Left ventricle myocardium superior (tissue), 1 donor: ENCODE data around the gene HAGHL. TPM values are rescaled to one million over a fixed set of nuclear protein-coding genes. Genes with fewer than 3 reads are reported as not detected.
A peak's percentile ranks its signal among the peaks of the same experiment; 100 is the strongest.

Source experiments
- ATAC-seq: fragments of 200-7000 bp; cut with Tn5 transposase; one replicate; pipeline ENCODE4 v1.9.1; 2020; ENCODE audit warnings: mild to moderate bottlenecking, moderate library complexity
- DNase-seq: peaks from one replicate; pipeline ENCODE4 v3.0.0-alpha.2; 2020
- intact Hi-C: fragments of 100-400 bp; cut with micrococcal nuclease; formaldehyde crosslinking; loops from one replicate; pipeline ENCODE4 v1.11.0; 2022
- long read RNA-seq: library from polyadenylated mRNA; unstranded; transcript quantifications from one replicate; pipeline ENCODE4 v2.0.0, GENCODE V29; 2021
- total RNA-seq: library from RNA; stranded (reverse); fragmentation: NEBNext Ultra II Directional; extraction: Animal tissue kit (Norgen Biotek cat#: 25700); gene quantifications from one replicate; pipeline ENCODE4 v1.2.1, GENCODE V29; 2021
- donor health status: DM: no; HTN: yes; CAD: no; lungs with severe emphysema.

The HAGHL gene
- 13.6 TPM for total RNA-seq
- long read RNA-seq, partial matches to known transcripts = 2 of 27 reads
- long read RNA-seq, other reads (novel, unspliced or antisense) = 21 of 27 reads

- intact Hi-C loops = no loop called here
- ATAC-seq = peak; percentile 55
Observed at GRCh38 chr16:726438-727290, at the start of gene HAGHL, which contains the start of gene CCDC78. HAGHL (plus strand) TSS chr16:727106; CDS start chr16:727510, 404 bp downstream. CCDC78 (minus strand) TSS chr16:726443; CDS start chr16:726367, 76 bp downstream.

GRCh38 chr16:677316-678190 is 49.4 kb upstream of the HAGHL start:
- intact Hi-C loops = no loop called here
- DNase-seq = no peak
- ATAC-seq = no peak

More at GRCh38 chr16:726438-727290, at the start of gene HAGHL, which contains the start of gene CCDC78:
- DNase-seq = peak; percentile 79

GRCh38 chr16:678209-678857 is 48.6 kb upstream of the HAGHL start:
- intact Hi-C loops = no loop called here
- ATAC-seq = no peak
- no peak for DNase-seq

- intact Hi-C loops = no loop called here
- peak; percentile 86 for DNase-seq
- peak; percentile 50 for ATAC-seq
Observed at GRCh38 chr16:678858-679813, 47.8 kb upstream of the HAGHL start.

- peak; percentile 73 for ATAC-seq
Observed at GRCh38 chr16:679814-680624, 46.9 kb upstream of the HAGHL start, which contains the start of gene STUB1. STUB1 (plus strand) TSS chr16:680410; CDS start chr16:680526, 116 bp downstream.

GRCh38 chr16:680625-680945 is 46.3 kb upstream of the HAGHL start:
- no peak for DNase-seq
- no peak for ATAC-seq
- intact Hi-C loops = no loop called here

More at GRCh38 chr16:679814-680624, 46.9 kb upstream of the HAGHL start, which contains the start of gene STUB1:
- intact Hi-C loops = no loop called here
- peak; percentile 93 for DNase-seq

GRCh38 chr16:680967-681745 is 45.8 kb upstream of the HAGHL start:
- no peak for ATAC-seq

GRCh38 chr16:681746-682427 is 45.0 kb upstream of the HAGHL start:
- ATAC-seq (no peak), DNase-seq (peak; percentile 62)

More at GRCh38 chr16:680967-681745, 45.8 kb upstream of the HAGHL start:
- peak; percentile 67 for DNase-seq
- intact Hi-C loops = no loop called here

GRCh38 chr16:682493-683395 is 44.2 kb upstream of the HAGHL start:
- no peak for ATAC-seq
- intact Hi-C loops = no loop called here
- DNase-seq = no peak

More at GRCh38 chr16:681746-682427, 45.0 kb upstream of the HAGHL start:
- intact Hi-C loops = no loop called here

- ATAC-seq (no peak), DNase-seq (no peak)
Observed at GRCh38 chr16:683396-684070, 43.4 kb upstream of the HAGHL start.

GRCh38 chr16:684071-684794 is 42.7 kb upstream of the HAGHL start, which contains the start of gene JMJD8:
JMJD8 (minus strand) TSS chr16:684334; CDS start chr16:684319, 15 bp downstream.
- DNase-seq (peak; percentile 99), ATAC-seq (peak; percentile 63)
- intact Hi-C loops = no loop called here

More at GRCh38 chr16:683396-684070, 43.4 kb upstream of the HAGHL start:
- intact Hi-C loops = no loop called here

GRCh38 chr16:684961-685696 is 41.8 kb upstream of the HAGHL start:
- ATAC-seq (no peak), DNase-seq (peak; percentile 53)
- intact Hi-C loops = no loop called here

GRCh38 chr16:685967-686366 is 40.9 kb upstream of the HAGHL start:
- peak; percentile 60 for DNase-seq
- ATAC-seq = no peak
- intact Hi-C loops = no loop called here
